ENCODE measurements around the gene RPN2.

Gene RPN2

DNA sequence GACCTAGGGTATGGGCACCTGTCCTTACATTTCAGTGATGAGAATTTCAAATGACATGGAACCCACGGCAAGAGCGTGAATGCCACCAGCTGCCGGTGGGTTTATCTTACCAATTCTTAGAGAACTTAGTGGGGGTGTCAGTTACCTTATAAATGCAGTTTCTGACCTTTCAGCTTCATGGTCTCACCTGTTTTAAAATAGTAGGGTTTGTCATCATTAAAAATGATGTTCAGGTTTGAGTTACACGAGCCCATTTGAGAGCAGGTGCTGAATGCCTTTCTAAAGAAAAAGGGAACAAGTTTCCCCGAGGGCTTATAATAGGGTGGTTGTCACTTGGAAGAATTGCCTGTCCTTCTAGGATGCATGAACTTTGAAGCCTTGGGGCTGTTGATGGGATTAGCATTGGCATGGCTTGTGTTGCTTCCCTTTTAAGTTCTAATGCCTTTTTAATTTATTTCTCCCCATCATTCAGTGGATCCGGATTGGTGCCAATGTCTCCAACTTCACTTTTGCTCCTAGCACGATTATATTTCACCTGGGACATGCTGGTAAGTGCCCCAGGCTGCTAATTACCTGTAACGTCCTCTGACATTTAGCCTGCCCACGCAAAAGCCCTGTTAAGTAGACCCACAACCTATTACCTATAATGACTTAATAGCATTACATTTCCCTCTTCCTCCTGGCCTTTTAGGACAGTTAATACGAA, 54.6 kb downstream of the RPN2 start:
- Histone ChIP-seq H3K4me2 (ENCODE audit: low read depth, low read length, poor library complexity, severe bottlenecking) (no peak overlapping the region), H3K9me2 (replicated peaks; ENCODE audit: insufficient read depth, low read length) (no peaks in the 10 kb centered on the region), H3F3A (ENCODE audit: insufficient read depth) (no peaks in the 10 kb centered on the region), H3K36me3 (ENCODE audit: low read length) (peaks cover 20% of the 10 kb centered on the region; the same call in 1 of the 2 replicates), H2AFZ (ENCODE audit: low read depth, low read length, severe bottlenecking) (no peak overlapping the region), H3K79me2 (ENCODE audit: insufficient read depth, low read length) (no peaks in the 10 kb centered on the region), H4K20me1 (ENCODE audit: low read depth, low read length) (no peaks in the 10 kb centered on the region), H3K27me3 (ENCODE audit: low read length) (no peaks in the 10 kb centered on the region), H3K9ac (ENCODE audit: low read length) (no peak overlapping the region), H3K27ac (ENCODE audit: low read depth, low read length) (no peak overlapping the region), H3K4me3 (ENCODE audit: insufficient read depth, low read length, poor library complexity, severe bottlenecking) (no peak overlapping the region), H3K9me3 (ENCODE audit: insufficient read depth, low read length) (no peaks in the 10 kb centered on the region)
- no peak for TF ChIP-seq EZH2phosphoT487 (conservative IDR thresholded peaks at IDR 0.05; ENCODE audit: low read length)
- TF ChIP-seq, protein P1, sequence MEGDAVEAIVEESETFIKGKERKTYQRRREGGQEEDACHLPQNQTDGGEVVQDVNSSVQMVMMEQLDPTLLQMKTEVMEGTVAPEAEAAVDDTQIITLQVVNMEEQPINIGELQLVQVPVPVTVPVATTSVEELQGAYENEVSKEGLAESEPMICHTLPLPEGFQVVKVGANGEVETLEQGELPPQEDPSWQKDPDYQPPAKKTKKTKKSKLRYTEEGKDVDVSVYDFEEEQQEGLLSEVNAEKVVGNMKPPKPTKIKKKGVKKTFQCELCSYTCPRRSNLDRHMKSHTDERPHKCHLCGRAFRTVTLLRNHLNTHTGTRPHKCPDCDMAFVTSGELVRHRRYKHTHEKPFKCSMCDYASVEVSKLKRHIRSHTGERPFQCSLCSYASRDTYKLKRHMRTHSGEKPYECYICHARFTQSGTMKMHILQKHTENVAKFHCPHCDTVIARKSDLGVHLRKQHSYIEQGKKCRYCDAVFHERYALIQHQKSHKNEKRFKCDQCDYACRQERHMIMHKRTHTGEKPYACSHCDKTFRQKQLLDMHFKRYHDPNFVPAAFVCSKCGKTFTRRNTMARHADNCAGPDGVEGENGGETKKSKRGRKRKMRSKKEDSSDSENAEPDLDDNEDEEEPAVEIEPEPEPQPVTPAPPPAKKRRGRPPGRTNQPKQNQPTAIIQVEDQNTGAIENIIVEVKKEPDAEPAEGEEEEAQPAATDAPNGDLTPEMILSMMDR (IDR thresholded peaks at IDR 0.05; ENCODE audit: insufficient read depth, low read length, poor library complexity, severe bottlenecking): no peak

DNA sequence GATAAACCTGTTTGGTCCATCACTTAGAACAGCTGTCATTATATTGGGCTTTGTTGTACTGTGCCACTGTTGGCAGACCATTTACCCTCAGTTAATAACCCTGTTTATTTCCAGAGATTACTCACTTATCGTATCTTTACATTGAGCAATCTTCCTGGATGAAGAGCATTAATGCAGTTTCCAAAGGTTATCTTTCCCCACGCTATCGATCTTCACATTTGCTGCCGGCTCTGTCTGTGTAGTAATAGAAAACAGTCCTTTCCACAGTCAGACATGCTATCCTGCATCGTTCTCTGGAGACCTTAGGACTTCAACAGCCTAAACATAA, 55.1 kb downstream of the RPN2 start:
- no peak overlapping the region for H3K4me2 ChIP-seq (ENCODE audit: low read depth, low read length, poor library complexity, severe bottlenecking)

DNA sequence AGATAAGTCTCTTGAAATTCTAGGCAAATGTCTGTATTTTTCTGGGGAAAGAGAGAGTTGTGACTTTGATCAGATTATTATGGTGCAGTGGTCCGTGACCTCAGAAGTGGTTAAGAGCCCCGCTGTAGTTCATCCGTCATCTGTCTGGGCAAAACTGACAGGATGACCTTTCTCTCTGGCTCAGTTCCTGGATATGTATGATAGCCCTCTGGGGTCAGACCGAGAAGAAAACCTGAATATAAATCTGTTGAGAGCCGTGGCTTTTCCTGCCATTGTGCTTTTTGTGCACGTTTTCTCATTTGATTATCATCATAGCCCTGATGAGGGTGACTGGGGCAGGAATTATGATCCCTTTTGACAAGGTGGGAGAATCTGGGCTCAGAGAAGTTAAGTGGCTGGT, 55.9 kb downstream of the RPN2 start:
- peaks cover 16% of the 10 kb centered on the region; the same call in 1 of the 2 replicates for H3K36me3 ChIP-seq (ENCODE audit: low read length)
- no peak overlapping the region for H3K4me3 ChIP-seq (ENCODE audit: insufficient read depth, low read length, poor library complexity, severe bottlenecking)
- H3K9ac ChIP-seq (ENCODE audit: low read length): no peak overlapping the region
- no peaks in the 10 kb centered on the region for H3F3A ChIP-seq (ENCODE audit: insufficient read depth)
- no peaks in the 10 kb centered on the region for H3K9me2 ChIP-seq (replicated peaks; ENCODE audit: insufficient read depth, low read length)
- no peaks in the 10 kb centered on the region for H3K27me3 ChIP-seq (ENCODE audit: low read length)
- H3K9me3 ChIP-seq (ENCODE audit: insufficient read depth, low read length): no peaks in the 10 kb centered on the region
- no peak overlapping the region for H3K4me2 ChIP-seq (ENCODE audit: low read depth, low read length, poor library complexity, severe bottlenecking)
- no peak overlapping the region for H2AFZ ChIP-seq (ENCODE audit: low read depth, low read length, severe bottlenecking)
- TF ChIP-seq EZH2phosphoT487 (conservative IDR thresholded peaks at IDR 0.05; ENCODE audit: low read length): no peak
- TF ChIP-seq, protein P1 (IDR thresholded peaks at IDR 0.05; ENCODE audit: insufficient read depth, low read length, poor library complexity, severe bottlenecking): no peak
- H3K27ac ChIP-seq (ENCODE audit: low read depth, low read length): no peak overlapping the region
- no peaks in the 10 kb centered on the region for H4K20me1 ChIP-seq (ENCODE audit: low read depth, low read length)
- no peaks in the 10 kb centered on the region for H3K79me2 ChIP-seq (ENCODE audit: insufficient read depth, low read length)

More for the DNA sequence above, 55.1 kb downstream of the RPN2 start:
- Histone ChIP-seq H3K9ac (ENCODE audit: low read length) (no peak overlapping the region), H3K36me3 (ENCODE audit: low read length) (peaks cover 16% of the 10 kb centered on the region; the same call in 1 of the 2 replicates), H3K79me2 (ENCODE audit: insufficient read depth, low read length) (no peaks in the 10 kb centered on the region), H3K4me3 (ENCODE audit: insufficient read depth, low read length, poor library complexity, severe bottlenecking) (no peak overlapping the region), H3K27me3 (ENCODE audit: low read length) (no peaks in the 10 kb centered on the region), H3K27ac (ENCODE audit: low read depth, low read length) (no peak overlapping the region), H3F3A (ENCODE audit: insufficient read depth) (no peaks in the 10 kb centered on the region), H4K20me1 (ENCODE audit: low read depth, low read length) (no peaks in the 10 kb centered on the region), H3K9me2 (replicated peaks; ENCODE audit: insufficient read depth, low read length) (no peaks in the 10 kb centered on the region), H3K9me3 (ENCODE audit: insufficient read depth, low read length) (no peaks in the 10 kb centered on the region), H2AFZ (ENCODE audit: low read depth, low read length, severe bottlenecking) (no peak overlapping the region)
- no peak for TF ChIP-seq EZH2phosphoT487 (conservative IDR thresholded peaks at IDR 0.05; ENCODE audit: low read length)
- TF ChIP-seq, protein P1 (IDR thresholded peaks at IDR 0.05; ENCODE audit: insufficient read depth, low read length, poor library complexity, severe bottlenecking): no peak

Measured in SU-DHL-6 (cell line).